Measurements from ENCODE around the gene TPK1. TPM values are rescaled to one million over a fixed set of nuclear protein-coding genes. Genes with fewer than 3 reads are reported as not detected.
"Not testable (repeated sequence)": the region's sequence is repeated elsewhere in the genome, so short reads cannot be mapped to it uniquely, and the experiment has no call there.

The TPK1 gene
- total and polyA plus RNA-seq, 2 donors, result 6.7 to 7.4 TPM

DNA sequence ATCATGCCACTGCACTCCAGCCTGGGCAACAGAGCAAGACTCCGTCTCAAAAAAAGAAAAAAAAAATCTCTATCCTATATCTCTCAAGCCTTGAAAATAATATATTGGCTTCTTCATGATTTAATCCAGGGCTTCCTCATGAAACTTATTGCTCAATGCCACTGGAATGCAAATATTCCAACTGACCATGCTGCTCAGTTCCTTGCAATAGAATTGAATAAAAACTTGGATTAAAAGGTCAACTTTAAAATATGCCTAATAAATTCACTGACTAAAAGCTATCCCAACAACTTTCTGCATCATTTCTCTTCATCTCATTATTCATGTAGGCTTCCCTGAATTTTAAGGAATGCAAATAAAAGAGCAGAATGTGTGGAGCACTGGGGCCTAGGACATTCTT lies 390.3 kb downstream of the TPK1 start:
- Histone ChIP-seq H3K27ac (ENCODE audit: low read depth in 1 of 2, low read length in 1 of 2) (no peak overlapping the region), H3K4me3 (ENCODE audit: low read length in 2 of 2) (no peak overlapping the region), H3K36me3 (ENCODE audit: control insufficient read depth in 2 of 2, insufficient read depth in 2 of 2, low read length in 1 of 2) (no peaks in the 10 kb centered on the region), H3K4me1 (ENCODE audit: control insufficient read depth in 2 of 2, insufficient read depth in 2 of 2, low read length in 2 of 2) (no peaks in the 10 kb centered on the region), H3K27me3 (ENCODE audit: control insufficient read depth in 2 of 2, insufficient read depth in 1 of 2, low read length in 1 of 2) (no peaks in the 10 kb centered on the region), H3K9me3 (ENCODE audit: control insufficient read depth in 2 of 2, insufficient read depth in 1 of 2, low read length in 1 of 2) (no peaks in the 10 kb centered on the region)
- DNase-seq (ENCODE audit: low read depth in 6 of 9, low spot score in 9 of 9), result no peak
- WGBS, result 100% methylated on average over 1 of the region's 1 CpG

DNA sequence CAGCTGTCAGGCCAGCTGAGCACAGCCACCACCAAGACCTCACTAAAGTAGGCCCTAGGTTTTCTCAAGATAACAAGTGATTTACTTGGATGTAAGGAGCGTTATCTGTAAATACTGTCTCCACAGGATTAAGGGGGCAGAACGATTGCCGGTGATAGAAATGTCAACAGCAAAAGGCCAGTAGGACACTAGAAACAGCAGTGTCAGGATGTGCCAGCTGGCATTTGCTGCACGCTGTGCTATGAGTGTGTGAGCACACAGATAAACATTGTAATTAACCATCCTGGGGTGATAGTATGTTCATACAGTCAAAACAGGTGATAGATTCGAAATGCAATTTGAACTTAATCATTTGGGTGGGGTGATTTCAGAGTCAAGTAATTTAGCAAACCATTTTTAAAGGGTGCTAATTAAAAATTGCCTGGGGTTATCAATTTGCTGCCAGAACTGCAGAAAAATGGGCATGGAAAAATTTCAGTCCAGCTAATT lies 396.1 kb downstream of the TPK1 start:
- no peak for DNase-seq (ENCODE audit: low read depth in 6 of 9, low spot score in 9 of 9)
- Histone ChIP-seq H3K4me1 (ENCODE audit: control insufficient read depth in 2 of 2, insufficient read depth in 2 of 2, low read length in 2 of 2) (no peaks in the 10 kb centered on the region), H3K9me3 (ENCODE audit: control insufficient read depth in 2 of 2, insufficient read depth in 1 of 2, low read length in 1 of 2) (no peaks in the 10 kb centered on the region), H3K27me3 (ENCODE audit: control insufficient read depth in 2 of 2, insufficient read depth in 1 of 2, low read length in 1 of 2) (no peaks in the 10 kb centered on the region), H3K4me3 (ENCODE audit: low read length in 2 of 2) (no peak overlapping the region), H3K36me3 (ENCODE audit: control insufficient read depth in 2 of 2, insufficient read depth in 2 of 2, low read length in 1 of 2) (no peaks in the 10 kb centered on the region), H3K27ac (ENCODE audit: low read depth in 1 of 2, low read length in 1 of 2) (no peak overlapping the region)
- WGBS, result 83% methylated on average over 5 of the region's 5 CpGs

DNA sequence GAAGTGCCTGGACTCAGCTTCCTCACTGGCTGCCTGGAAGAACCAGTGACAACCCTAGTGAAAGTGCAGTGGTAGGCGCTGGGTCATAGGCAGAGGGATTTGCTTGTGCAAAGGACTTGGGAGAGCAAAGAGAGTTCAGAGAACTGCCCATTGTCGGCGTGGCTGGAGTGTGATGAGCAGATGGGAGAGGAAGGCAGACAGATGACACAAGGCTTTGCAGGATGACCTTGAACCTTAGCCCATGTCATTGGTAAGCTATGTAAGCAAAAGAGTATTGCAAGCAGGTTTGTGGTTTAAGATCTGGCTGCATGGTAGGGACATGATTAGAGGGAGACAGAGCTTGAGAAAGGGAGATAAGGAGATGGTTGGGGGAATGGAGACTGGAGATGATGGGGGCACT lies 397.1 kb downstream of the TPK1 start:
- no peaks in the 10 kb centered on the region for H3K4me1 ChIP-seq (ENCODE audit: control insufficient read depth in 2 of 2, insufficient read depth in 2 of 2, low read length in 2 of 2)
- WGBS, result 95% methylated on average over 3 of the region's 3 CpGs
- no peak overlapping the region for H3K27ac ChIP-seq (ENCODE audit: low read depth in 1 of 2, low read length in 1 of 2)
- no peak for DNase-seq (ENCODE audit: low read depth in 6 of 9, low spot score in 9 of 9)
- no peaks in the 10 kb centered on the region for H3K27me3 ChIP-seq (ENCODE audit: control insufficient read depth in 2 of 2, insufficient read depth in 1 of 2, low read length in 1 of 2)
- no peaks in the 10 kb centered on the region for H3K9me3 ChIP-seq (ENCODE audit: control insufficient read depth in 2 of 2, insufficient read depth in 1 of 2, low read length in 1 of 2)
- H3K4me3 ChIP-seq (ENCODE audit: low read length in 2 of 2), result no peak overlapping the region
- H3K36me3 ChIP-seq (ENCODE audit: control insufficient read depth in 2 of 2, insufficient read depth in 2 of 2, low read length in 1 of 2), result no peaks in the 10 kb centered on the region

DNA sequence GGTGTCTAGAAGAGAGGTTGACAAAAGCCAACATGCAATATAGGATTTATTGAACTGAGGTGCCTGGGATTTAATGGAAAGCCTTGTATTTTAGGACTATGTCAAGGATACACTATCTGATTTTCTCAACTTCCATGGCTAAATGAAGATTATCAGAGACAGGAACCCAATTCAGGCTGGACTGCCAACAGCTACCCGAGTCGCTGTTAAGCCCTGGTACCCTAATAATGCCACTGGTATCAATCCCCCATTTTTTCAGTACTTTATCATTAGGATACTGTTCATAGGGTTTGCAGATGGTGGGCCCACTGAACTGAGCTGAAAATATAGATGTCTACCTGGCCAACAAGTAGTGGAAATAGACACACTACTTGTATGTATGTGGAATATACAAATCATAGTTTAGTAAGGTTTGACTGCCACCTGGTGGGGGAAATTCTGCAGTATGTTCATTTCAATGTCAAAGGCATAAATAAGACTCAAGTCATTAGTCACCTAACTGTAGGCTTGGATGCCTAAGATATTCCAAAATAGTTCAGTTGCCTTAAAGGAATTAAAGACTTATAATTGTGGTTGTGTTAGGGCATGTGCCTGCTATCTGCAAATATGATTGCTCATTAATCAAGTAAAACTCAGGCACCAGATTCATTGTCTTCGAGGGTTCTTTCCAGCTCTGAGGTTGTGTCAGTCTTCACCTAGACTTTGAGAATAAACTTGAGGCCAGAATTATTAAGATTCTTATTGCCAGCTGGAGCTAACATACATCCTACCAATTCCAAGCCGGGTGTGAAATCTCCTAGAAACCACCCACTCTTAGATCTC lies 398.3 kb downstream of the TPK1 start:
- Histone ChIP-seq H3K36me3 (ENCODE audit: control insufficient read depth in 2 of 2, insufficient read depth in 2 of 2, low read length in 1 of 2) (no peaks in the 10 kb centered on the region), H3K27ac (ENCODE audit: low read depth in 1 of 2, low read length in 1 of 2) (no peak overlapping the region), H3K4me1 (ENCODE audit: control insufficient read depth in 2 of 2, insufficient read depth in 2 of 2, low read length in 2 of 2) (no peaks in the 10 kb centered on the region), H3K27me3 (ENCODE audit: control insufficient read depth in 2 of 2, insufficient read depth in 1 of 2, low read length in 1 of 2) (no peaks in the 10 kb centered on the region), H3K4me3 (ENCODE audit: low read length in 2 of 2) (no peak overlapping the region), H3K9me3 (ENCODE audit: control insufficient read depth in 2 of 2, insufficient read depth in 1 of 2, low read length in 1 of 2) (no peaks in the 10 kb centered on the region)
- DNase-seq (ENCODE audit: low read depth in 6 of 9, low spot score in 9 of 9), result peak; percentile 4 to 66 (median 37)
- WGBS, result 91% methylated on average over 4 of the region's 4 CpGs

DNA sequence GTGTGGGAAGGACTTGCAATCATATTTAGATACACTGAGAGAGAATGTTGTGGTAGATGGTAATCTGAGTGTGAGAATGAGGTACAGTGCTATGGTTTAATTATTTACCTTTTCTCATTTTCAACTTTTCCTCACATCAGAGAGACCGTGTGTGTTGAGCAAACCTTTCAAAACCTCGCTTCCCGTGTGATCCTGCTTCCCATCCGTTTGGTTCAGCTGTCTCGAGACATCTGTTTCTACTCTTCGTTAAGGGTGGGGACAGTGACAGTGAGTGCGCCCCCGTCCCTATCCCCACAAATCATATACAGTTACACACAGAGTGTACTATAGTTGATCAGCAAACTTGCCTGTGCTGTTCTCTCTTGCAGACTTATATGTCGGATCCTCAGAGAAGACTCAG lies 399.4 kb downstream of the TPK1 start:
- Histone ChIP-seq H3K4me1 (ENCODE audit: control insufficient read depth in 2 of 2, insufficient read depth in 2 of 2, low read length in 2 of 2) (no peaks in the 10 kb centered on the region), H3K36me3 (ENCODE audit: control insufficient read depth in 2 of 2, insufficient read depth in 2 of 2, low read length in 1 of 2) (no peaks in the 10 kb centered on the region), H3K27ac (ENCODE audit: low read depth in 1 of 2, low read length in 1 of 2) (no peak overlapping the region), H3K4me3 (ENCODE audit: low read length in 2 of 2) (no peak overlapping the region), H3K9me3 (ENCODE audit: control insufficient read depth in 2 of 2, insufficient read depth in 1 of 2, low read length in 1 of 2) (no peaks in the 10 kb centered on the region), H3K27me3 (ENCODE audit: control insufficient read depth in 2 of 2, insufficient read depth in 1 of 2, low read length in 1 of 2) (no peaks in the 10 kb centered on the region)
- 93% methylated on average over 9 of the region's 9 CpGs for WGBS
- DNase-seq (ENCODE audit: low read depth in 6 of 9, low spot score in 9 of 9), result peak in 1 of 9 donors; percentile 18

DNA sequence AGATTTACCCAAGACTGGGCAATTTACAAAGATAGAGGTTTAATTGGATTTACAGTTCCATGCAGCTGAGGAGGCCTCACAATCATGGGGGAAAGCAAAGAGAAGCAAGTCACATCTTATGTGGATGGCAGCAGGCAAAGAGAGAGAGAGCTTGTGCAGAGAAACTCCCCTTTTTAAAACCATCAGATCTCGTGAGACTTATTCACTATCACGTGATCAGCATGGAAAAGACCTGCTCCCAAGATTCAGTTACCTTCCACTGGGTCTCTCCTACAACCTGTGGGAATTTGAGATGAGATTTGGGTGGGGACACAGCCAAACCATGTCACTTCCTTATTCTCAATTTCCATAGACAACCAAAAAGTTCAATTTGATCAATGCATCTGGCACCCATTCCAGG lies 407.4 kb downstream of the TPK1 start:
- Histone ChIP-seq H3K36me3 (ENCODE audit: control insufficient read depth in 2 of 2, insufficient read depth in 2 of 2, low read length in 1 of 2) (no peaks in the 10 kb centered on the region), H3K4me1 (ENCODE audit: control insufficient read depth in 2 of 2, insufficient read depth in 2 of 2, low read length in 2 of 2) (no peaks in the 10 kb centered on the region), H3K9me3 (ENCODE audit: control insufficient read depth in 2 of 2, insufficient read depth in 1 of 2, low read length in 1 of 2) (peaks cover 2 to 8% of the 10 kb centered on the region in 2 donors), H3K27me3 (ENCODE audit: control insufficient read depth in 2 of 2, insufficient read depth in 1 of 2, low read length in 1 of 2) (no peaks in the 10 kb centered on the region), H3K4me3 (ENCODE audit: low read length in 2 of 2) (no peak overlapping the region), H3K27ac (ENCODE audit: low read depth in 1 of 2, low read length in 1 of 2) (no peak overlapping the region)
- 88% methylated on average over 2 of the region's 2 CpGs for WGBS
- no peak for DNase-seq (ENCODE audit: low read depth in 6 of 9, low spot score in 9 of 9)

DNA sequence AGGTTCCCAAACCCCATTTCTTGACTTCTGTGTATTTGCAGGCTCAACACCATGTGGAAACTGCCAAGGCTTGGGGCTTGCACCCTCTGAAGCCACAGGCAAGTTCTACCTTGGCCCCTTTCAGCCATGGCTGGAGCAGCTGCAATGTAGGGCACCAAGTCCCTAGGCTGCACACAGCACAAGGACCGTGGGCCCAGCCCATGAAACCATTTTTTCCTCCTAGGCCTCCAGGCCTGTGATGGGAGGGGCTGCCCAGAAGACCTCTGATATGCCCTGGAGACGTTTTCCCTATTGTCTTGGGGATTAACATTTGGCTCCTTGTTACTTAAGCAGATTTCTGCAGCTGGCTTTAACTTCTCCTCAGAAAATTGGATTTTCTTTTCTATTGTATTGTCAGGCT lies 408.3 kb downstream of the TPK1 start:
- not testable (repeated sequence) for H3K4me3 ChIP-seq (ENCODE audit: low read length in 2 of 2); H3K27me3 ChIP-seq (ENCODE audit: control insufficient read depth in 2 of 2, insufficient read depth in 1 of 2, low read length in 1 of 2); H3K9me3 ChIP-seq (ENCODE audit: control insufficient read depth in 2 of 2, insufficient read depth in 1 of 2, low read length in 1 of 2); DNase-seq (ENCODE audit: low read depth in 6 of 9, low spot score in 9 of 9); H3K4me1 ChIP-seq (ENCODE audit: control insufficient read depth in 2 of 2, insufficient read depth in 2 of 2, low read length in 2 of 2); H3K36me3 ChIP-seq (ENCODE audit: control insufficient read depth in 2 of 2, insufficient read depth in 2 of 2, low read length in 1 of 2); H3K27ac ChIP-seq (ENCODE audit: low read depth in 1 of 2, low read length in 1 of 2)
- WGBS, result 73% methylated on average over 2 of the region's 2 CpGs

DNA sequence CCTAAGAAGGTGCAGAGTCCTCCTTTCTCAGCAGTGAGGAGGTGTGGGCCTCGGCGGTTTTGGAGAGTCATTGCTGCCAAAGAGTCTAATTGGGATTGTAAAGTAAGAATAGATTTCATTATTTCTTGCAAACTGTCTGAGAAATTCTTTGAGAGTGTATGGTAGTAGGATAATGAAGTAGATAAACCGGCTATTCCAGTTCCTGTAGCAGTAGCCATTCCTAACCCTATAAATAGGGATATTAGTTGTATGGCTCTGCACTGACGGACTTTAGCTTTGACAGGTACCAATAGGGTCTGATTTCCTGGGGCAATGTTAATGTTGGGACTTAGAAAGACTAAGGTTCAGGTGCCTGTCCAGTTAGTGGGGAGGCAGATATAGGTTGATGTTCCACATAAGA lies 416.9 kb downstream of the TPK1 start:
- H3K27ac ChIP-seq (ENCODE audit: low read depth in 1 of 2, low read length in 1 of 2); H3K4me3 ChIP-seq (ENCODE audit: low read length in 2 of 2); H3K9me3 ChIP-seq (ENCODE audit: control insufficient read depth in 2 of 2, insufficient read depth in 1 of 2, low read length in 1 of 2): not testable (repeated sequence)

DNA sequence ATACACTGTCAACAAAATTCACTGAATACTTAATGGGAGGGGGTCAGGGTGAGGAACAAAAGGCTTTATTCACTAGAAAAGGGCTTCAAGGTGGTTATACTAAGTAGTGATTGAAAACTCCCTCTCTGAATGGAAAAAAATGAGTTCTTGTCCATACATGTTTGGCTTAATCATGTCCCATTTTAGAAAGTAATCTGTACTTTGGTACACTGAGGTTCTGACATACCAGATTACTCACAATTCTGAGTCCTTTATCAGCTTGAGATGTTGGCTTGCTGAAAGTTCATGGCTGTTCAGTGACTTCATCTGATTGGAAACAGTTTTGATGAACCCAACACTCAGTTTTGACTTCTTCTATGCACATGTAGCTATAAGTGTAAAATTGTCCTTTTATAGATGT lies 419.5 kb downstream of the TPK1 start:
- H3K27me3 ChIP-seq (ENCODE audit: control insufficient read depth in 2 of 2, insufficient read depth in 1 of 2, low read length in 1 of 2), result no peaks in the 10 kb centered on the region
- H3K27ac ChIP-seq (ENCODE audit: low read depth in 1 of 2, low read length in 1 of 2), result no peak overlapping the region
- DNase-seq (ENCODE audit: low read depth in 6 of 9, low spot score in 9 of 9), result no peak
- no peak overlapping the region for H3K4me3 ChIP-seq (ENCODE audit: low read length in 2 of 2)
- H3K9me3 ChIP-seq (ENCODE audit: control insufficient read depth in 2 of 2, insufficient read depth in 1 of 2, low read length in 1 of 2), result peaks cover 0 to 6% of the 10 kb centered on the region in 2 donors
- no peaks in the 10 kb centered on the region for H3K4me1 ChIP-seq (ENCODE audit: control insufficient read depth in 2 of 2, insufficient read depth in 2 of 2, low read length in 2 of 2)
- H3K36me3 ChIP-seq (ENCODE audit: control insufficient read depth in 2 of 2, insufficient read depth in 2 of 2, low read length in 1 of 2), result no peaks in the 10 kb centered on the region

More for the DNA sequence above, 416.9 kb downstream of the TPK1 start:
- not testable (repeated sequence) for H3K27me3 ChIP-seq (ENCODE audit: control insufficient read depth in 2 of 2, insufficient read depth in 1 of 2, low read length in 1 of 2); H3K4me1 ChIP-seq (ENCODE audit: control insufficient read depth in 2 of 2, insufficient read depth in 2 of 2, low read length in 2 of 2); DNase-seq (ENCODE audit: low read depth in 6 of 9, low spot score in 9 of 9); H3K36me3 ChIP-seq (ENCODE audit: control insufficient read depth in 2 of 2, insufficient read depth in 2 of 2, low read length in 1 of 2)
- 93% methylated on average over 4 of the region's 4 CpGs for WGBS

Data from thymus (tissue), 11 donors.